Keratinocyte (primary cell): Measurements from ENCODE around the gene SF3B2.

ENCODE experiments used
- CTCF ChIP-seq, 3 experiments: IDR thresholded peaks in 1 of 3; conservative IDR thresholded peaks in 1 of 3; optimal IDR thresholded peaks in 1 of 3; 2 replicates in 2 of 3; 3 replicates in 1 of 3; pipeline versions ENCODE3 to v1.5.1; 2011; ENCODE audit warnings: low read length in 3 of 3, mild to moderate bottlenecking in 3 of 3, moderate library complexity in 2 of 3, control low read depth in 1 of 3, inconsistent platforms in 1 of 3; ENCODE audit not compliant: insufficient read depth in 2 of 3; ENCODE audit errors: extremely low read depth in 1 of 3
- EZH2 ChIP-seq: IDR thresholded peaks from one replicate; pipeline ENCODE4 v1.6.1; 2012; ENCODE audit warnings: inconsistent platforms, mild to moderate bottlenecking, low read length, moderate library complexity

GRCh38 chr11:66020212-66020611 is 32.0 kb upstream of the SF3B2 start:
- TF ChIP-seq CTCF (optimal IDR thresholded peaks at IDR 0.05 in 1 of 3, IDR thresholded peaks at IDR 0.05 in 1 of 3, conservative IDR thresholded peaks at IDR 0.05 in 1 of 3; ENCODE audit: extremely low read depth in 1 of 3, insufficient read depth in 2 of 3, low read length in 3 of 3) (no peak), EZH2 (no peak)
